Measurements from ENCODE around the gene KMT2C.

The KMT2C gene

GRCh38 chr7:152193880-152194279, 241.9 kb downstream of the KMT2C start:
- DNase-seq, result no peak

DNA sequence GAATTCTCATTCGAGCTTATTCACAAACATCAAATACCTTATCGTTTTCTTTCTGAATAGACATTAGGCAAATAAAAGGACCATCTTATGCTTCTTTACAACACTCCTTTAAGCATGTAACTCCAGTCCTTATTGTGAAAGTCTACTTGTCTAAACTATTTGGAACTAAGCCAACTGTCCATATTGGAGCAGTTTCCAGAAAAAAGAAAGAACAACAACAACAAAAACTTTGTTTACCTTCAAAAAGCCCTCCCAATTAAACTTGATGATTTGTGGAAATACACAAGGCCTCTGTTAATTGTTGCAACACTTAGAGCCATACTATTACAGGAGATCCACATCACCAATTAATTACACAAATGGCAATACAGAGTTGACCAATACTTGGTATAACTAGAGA, 246.7 kb downstream of the KMT2C start:
- DNase-seq, result no peak

DNA sequence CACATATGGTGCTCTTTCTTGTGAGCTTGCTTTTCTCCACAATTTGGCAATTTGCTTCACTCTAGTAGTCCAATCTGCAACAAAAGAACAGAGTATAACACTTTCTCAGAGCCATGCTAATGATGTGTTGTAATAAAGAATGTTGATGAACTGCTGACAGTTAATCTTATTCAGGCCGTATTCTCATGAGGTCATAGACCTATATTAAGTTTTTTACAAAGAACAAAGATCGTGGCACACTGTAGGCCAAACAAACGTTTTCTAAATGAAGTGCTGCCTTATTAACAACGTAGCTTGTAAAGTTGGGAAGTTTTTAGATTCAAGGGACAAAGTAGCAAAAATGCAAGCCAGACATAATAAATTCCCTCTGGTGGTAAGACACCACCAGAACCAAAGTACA, 250.2 kb downstream of the KMT2C start:
- DNase-seq, result no peak

GRCh38 chr7:152180587-152180986, 255.2 kb downstream of the KMT2C start:
- peak; percentile 77 for DNase-seq

DNA sequence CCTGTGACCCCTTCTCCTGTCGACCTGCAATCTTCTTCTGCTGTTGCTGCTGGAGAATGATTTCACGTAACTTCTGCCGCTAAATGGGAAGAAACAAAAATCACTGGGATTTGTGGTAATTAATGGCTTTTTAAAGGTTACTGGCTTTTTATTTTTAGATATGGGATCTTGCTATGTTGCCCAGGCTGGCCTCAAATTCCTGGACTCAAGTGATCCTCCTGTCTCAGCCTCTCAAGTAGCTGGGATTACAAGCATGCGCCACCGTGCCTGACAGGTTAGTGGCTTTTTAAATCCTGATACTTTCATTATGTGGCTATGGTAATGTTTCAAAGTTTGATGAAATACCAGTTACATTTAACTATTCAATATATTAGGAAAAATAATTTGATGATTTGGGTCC, 255.8 kb downstream of the KMT2C start:
- DNase-seq, result no peak

DNA sequence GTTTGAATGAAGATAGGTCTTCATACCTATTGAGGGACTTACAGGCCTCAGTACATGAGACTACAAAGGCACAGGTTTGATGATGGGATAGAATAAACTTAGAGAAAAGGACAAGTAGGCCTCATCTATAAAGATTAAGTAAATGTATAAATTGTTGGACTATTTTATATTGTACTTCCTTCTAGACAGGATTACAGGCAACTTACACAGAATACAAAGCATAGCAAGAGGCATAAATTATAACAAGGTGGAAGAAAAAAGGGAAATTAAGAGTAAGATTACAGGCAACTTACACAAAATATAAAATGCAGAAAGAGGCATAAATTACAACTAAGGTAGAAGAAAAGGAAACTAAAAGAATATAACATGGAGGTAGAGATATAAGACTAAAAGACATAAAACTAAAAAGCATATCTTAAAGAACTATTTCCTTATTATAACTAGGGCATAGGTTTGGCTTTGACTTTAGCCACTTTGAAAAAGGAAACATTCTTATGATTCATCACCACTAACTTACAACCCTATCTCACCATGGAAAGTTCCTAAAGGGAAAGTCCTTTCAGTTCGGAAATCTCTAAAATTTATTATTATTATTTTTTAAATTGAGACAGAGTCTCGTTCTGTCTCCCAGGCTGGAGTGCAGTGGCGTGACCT, 257.3 kb downstream of the KMT2C start:
- DNase-seq, result no peak

DNA sequence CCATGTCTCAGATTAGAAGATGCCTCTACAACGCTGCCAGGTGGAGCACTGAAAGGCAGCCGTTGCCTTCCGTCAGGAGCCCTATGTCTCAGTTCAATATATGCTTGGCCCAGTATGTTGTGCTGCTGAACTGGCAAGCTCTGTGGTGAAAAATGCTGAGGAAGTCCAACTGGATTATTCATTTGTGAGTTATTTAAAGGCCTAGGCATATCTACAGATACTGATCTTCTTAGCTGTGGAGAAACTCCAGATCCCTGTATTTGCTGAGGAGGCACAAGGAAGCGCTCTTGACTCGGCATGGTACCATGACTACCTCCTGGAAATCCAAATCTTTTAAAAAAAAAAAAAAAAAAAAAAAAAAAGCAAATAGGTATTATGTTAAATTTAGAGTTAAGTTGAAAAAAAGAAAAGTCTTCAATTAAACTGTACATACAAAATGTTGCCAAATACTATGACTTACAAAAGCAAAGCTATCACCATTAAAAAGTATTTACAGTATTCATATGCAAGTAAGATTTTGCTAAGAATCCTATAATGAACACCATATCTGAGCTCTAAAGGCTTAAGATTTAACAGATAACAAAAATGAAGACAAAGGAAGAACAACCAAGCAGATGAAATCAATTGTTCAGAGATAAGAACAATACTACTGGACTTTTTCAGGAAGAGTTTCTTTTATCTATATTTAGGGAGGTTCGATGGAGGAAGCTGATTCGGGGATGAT, 258.0 kb downstream of the KMT2C start:
- DNase-seq, result no peak

DNA sequence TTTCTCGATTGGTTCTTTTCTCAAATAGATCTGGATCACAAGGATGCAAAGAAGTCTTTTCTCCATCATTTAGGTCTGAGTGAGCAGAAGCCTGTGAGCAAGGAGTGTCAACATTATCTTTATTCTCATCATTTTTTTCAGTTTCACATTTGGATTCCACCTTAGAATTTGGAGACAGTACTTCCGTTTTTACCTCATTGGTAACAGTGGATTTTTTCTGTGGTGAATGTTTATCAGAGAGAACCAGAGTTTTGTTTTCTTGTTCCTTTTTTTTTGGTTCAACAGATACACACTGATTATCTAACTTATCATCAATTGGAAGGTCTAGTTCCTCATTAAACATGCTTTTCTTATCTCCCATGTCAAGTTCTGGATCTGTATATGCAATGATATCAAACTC, 259.0 kb downstream of the KMT2C start:
- no peak for DNase-seq

DNA sequence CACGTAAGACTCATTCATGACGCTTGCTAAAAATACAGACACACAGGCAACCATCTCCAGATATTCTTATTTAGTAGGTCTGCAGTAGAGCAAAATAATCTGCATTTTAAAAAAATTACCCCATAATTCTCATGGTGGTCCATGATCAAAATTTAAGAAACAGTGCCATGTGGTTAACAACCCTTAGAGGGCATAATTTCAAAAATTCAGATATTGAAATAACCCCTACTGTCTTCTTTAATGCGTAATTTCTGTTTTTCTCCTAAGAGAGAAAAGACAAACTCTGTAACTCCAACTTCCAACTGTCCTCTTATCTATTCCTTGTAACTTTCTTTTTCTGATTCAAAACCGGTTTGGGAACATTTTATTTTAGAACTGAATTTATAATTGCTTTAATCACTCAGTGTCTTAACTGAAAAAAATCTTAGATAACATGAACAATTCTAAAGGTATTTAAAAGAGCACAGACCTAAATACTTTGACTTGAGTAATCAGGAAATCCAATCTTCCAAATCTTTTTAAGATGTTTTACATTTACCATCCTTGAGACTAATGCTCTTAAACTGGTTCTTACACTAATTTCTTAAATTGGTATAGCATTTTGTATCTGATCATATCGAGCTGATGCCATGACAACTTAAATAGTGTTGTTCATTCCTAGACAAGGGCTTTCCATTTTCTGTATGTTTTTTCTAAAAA, 262.3 kb downstream of the KMT2C start:
- no peak for DNase-seq

DNA sequence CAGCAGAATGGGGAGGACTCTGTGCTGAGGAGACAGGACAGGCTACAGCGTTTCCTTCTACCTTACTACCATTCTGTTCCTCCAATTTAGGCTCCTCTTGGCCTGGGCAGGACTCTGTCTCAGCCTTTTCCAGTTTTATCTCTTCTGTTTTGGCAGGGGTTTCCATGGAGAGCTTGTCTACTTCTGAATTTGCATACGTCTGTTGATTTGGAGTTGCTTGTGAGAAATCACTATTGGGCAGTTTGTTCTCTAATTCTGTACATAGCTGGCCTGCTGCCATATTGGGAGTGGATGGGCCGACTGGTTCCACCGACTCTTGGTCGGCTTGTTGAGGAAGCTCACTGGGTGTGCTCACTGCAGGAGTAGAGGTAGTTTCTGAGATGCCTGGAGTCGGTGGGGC, 273.5 kb downstream of the KMT2C start:
- no peak for DNase-seq

DNA sequence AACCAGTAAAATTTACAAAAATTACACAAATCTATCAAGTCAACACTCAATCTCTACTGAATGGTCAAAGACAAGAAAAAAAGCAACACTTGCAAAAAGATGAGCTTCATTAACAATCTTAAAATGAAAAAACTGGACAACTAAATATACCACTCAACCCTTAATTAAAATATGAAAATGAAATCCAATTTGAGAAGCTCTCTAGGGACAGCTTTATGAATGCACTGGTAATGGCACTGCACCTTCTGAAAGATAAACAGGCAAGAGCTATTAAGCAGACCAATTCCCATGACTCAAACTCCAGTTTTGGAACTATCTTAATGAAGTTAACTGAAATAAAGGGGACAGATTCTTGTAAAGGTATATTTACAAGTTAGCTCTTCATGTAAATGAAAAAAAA, 274.6 kb downstream of the KMT2C start:
- DNase-seq, result no peak

DNA sequence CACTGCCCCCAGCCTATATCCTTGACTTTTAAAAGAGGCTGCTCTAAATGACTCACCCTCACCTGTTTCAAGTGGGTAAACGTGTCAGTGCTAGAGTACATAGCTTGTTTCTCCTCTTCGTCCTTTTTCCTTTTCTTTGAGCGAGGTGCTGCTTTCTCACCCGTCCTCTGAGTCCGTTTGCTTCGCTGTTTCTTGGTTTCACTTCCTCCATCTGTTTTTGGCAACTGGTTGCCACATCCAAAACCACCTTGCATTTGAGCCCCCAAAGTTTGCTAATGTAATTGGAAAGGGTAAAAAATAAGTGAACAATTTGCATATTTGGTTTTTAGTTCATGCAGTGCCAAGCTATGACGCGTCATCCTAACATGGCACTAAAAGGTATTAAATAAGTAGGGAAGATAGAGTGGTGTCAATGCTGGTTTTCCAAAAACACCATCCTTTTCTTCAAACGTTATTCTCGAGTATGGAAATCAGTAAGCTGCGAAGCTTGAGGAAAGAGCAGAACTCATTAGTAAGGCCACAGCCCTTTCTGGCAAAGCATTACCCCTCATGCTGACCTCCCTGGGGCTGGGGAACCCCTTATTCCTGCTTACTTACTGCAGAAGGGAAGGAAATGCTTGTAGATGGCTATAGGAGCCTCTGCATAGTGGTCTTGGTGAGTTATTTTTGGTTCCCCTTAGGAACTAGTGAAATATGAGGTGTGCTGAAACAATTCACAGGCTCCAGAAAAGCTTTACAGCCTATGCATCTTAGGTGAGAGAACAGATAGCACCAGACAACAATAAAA, 276.8 kb downstream of the KMT2C start:
- DNase-seq, result no peak

DNA sequence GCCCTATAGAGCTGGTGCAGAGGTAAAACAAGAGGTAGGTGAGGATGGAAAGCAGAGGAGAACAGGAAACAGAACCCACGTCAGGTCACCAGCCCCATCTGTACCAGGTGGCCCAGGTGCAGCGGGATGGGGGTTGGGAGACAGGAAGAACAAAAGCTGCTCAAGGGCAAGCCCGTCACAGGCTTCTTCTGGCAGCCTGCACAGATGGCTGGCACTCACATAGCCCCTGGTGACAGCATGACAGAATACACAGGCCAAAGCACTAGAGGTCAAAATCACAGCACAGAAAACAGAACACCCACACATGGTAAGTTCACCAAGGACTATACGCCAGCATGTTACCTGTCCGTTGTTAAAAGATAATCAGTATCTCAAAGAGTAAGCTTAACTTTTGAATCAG, 283.5 kb downstream of the KMT2C start:
- no peak for DNase-seq

GRCh38 chr7:152149363-152149762, 286.4 kb downstream of the KMT2C start:
- DNase-seq, result no peak

DNA sequence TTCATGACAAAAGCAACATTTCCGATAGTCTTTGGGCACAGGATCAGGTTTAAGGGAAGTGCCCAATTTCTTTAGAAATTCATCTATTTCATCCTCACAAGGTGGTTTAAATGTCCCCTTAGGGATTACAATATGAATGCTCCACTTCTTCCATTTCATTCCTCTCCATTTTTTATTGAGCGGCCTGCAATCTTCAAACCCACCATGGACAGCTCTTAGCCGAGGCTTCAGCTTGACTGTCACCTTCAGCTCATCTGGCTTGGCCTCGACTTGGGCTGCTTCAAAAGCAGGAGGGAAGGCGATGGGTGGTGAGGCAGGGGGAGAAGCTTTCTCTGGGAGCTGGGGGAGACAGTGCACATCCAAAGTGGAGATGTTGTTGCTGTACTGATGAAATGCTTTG, 287.1 kb downstream of the KMT2C start:
- no peak for DNase-seq

GRCh38 chr7:152145853-152146466, 289.8 kb downstream of the KMT2C start:
- DNase-seq, result peak; percentile 48

DNA sequence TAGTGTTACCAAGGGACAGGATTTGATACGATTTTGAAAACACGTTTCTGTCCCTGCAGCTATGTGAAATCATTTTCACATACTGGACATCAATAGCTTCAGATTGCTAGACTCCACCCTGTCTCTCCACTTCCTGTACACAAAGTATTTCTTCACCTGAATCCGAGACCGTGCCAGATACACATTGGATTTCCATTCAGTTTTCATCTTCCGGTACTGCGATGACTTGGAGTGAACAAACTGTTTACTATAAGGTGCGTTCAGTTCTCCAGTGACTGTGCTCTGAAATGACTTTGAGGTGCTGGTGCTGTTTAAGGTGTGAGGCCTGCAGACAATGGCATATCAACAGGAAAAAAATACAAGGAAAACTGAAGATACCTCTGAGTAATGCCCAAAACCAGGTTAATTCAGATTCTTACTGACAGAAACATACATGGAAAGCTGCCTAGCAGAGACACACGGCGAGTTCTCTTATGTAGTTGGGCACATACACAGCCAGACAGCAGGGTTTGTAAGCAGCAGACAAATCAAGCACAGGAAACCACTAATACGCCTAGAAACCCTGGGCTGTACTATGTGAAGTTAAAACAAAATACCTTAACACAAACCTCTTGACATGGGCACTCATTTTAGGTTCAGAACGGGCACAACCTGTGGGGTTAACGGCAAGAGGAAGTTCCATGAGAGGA, 291.1 kb downstream of the KMT2C start:
- no peak for DNase-seq

- no peak for DNase-seq
These were observed 292.7 kb downstream of the KMT2C start for GRCh38 chr7:152142976-152143595.

DNA sequence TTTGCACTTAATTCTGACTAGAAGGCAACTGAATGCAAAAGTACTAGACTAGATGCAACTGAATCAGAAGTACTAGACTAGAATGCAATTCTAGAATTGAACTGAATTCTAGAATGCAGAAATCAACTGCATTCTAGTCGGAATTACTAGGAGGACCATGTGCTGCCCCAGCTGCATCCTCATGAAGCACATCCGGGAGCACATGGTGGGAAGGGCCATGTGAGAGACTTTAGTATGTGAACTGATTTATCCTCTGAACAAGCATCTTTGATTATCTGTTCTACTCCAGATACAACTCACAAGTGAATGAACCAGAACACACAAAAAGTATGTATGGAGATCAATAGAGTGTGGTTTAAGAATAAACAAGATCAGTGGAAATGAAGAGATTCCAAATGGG, 295.2 kb downstream of the KMT2C start:
- DNase-seq, result no peak

DNA sequence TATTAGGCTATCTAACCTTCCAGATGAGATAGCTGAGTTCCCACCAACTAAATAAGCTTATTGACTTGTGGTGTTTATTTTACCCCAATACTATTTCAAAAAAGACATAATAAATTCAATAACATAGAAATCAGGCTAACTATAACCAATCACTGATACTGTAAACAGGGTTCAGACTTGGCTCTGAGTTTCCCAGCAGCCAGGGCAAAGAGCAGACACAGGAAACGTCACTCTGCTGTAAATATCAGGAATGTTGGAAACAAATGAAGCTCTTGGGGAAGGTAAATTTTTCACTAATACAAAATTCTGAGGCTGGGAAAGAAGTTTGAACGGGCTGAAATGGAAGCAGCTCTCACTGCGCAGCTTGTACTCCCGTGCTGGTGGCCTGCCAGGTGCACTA, 295.7 kb downstream of the KMT2C start:
- no peak for DNase-seq

- no peak for DNase-seq
These were observed 298.3 kb downstream of the KMT2C start for GRCh38 chr7:152137476-152138025.

- DNase-seq, result no peak
These were observed 299.1 kb downstream of the KMT2C start for GRCh38 chr7:152136686-152137085.
